Measurements from ENCODE around the gene CELSR1.
"Not testable (repeated sequence)": the region's sequence is repeated elsewhere in the genome, so short reads cannot be mapped to it uniquely, and the experiment has no call there.

The CELSR1 gene

GRCh38 chr22:46511151-46512038, 26.0 kb downstream of the CELSR1 start:
- DNase-seq (ENCODE audit: low spot score): no peak

GRCh38 chr22:46509416-46510089, 27.9 kb downstream of the CELSR1 start:
- no peak for DNase-seq (ENCODE audit: low spot score)

GRCh38 chr22:46508491-46508999, 28.9 kb downstream of the CELSR1 start:
- DNase-seq (ENCODE audit: low spot score): no peak

GRCh38 chr22:46507451-46508425, 29.7 kb downstream of the CELSR1 start:
- DNase-seq (ENCODE audit: low spot score): no peak

- no peak for DNase-seq (ENCODE audit: low spot score)
Measured at GRCh38 chr22:46504584-46504983, 32.8 kb downstream of the CELSR1 start.

GRCh38 chr22:46502440-46503175, 34.8 kb downstream of the CELSR1 start:
- no peak for DNase-seq (ENCODE audit: low spot score)

GRCh38 chr22:46501701-46502100, 35.7 kb downstream of the CELSR1 start:
- no peak for DNase-seq (ENCODE audit: low spot score)

- not testable (repeated sequence) for DNase-seq (ENCODE audit: low spot score)
Measured at GRCh38 chr22:46501265-46501664, 36.2 kb downstream of the CELSR1 start.

GRCh38 chr22:46500201-46500600, 37.2 kb downstream of the CELSR1 start:
- DNase-seq (ENCODE audit: low spot score): no peak

GRCh38 chr22:46499805-46500189, 37.6 kb downstream of the CELSR1 start:
- DNase-seq (ENCODE audit: low spot score): no peak

- no peak for DNase-seq (ENCODE audit: low spot score)
Measured at GRCh38 chr22:46491946-46492345, 45.5 kb downstream of the CELSR1 start.

GRCh38 chr22:46490538-46490937, 46.9 kb downstream of the CELSR1 start:
- DNase-seq (ENCODE audit: low spot score): no peak

- no peak for DNase-seq (ENCODE audit: low spot score)
Measured at GRCh38 chr22:46486996-46487717, 50.3 kb downstream of the CELSR1 start.

- DNase-seq (ENCODE audit: low spot score): no peak
Measured at GRCh38 chr22:46484861-46485595, 52.4 kb downstream of the CELSR1 start.

- DNase-seq (ENCODE audit: low spot score): no peak
Measured at GRCh38 chr22:46484156-46484860, 53.1 kb downstream of the CELSR1 start.

GRCh38 chr22:46483353-46483752, 54.1 kb downstream of the CELSR1 start:
- no peak for DNase-seq (ENCODE audit: low spot score)

GRCh38 chr22:46482056-46482675, 55.3 kb downstream of the CELSR1 start:
- DNase-seq (ENCODE audit: low spot score): no peak

- no peak for DNase-seq (ENCODE audit: low spot score)
Measured at GRCh38 chr22:46481386-46481785, 56.0 kb downstream of the CELSR1 start.

GRCh38 chr22:46480396-46480795, 57.0 kb downstream of the CELSR1 start:
- no peak for DNase-seq (ENCODE audit: low spot score)
